A673 (cell line): ENCODE measurements around the gene SELE. TPM values are rescaled to one million over a fixed set of nuclear protein-coding genes. Genes with fewer than 3 reads are reported as not detected.

Source experiments
- BruUV-seq: library from RNA; stranded (reverse); fragments of 400-500 nt; replicated peaks from 2 replicates; lab custom pipeline; 2021; lab: Mats Ljungman, UMichigan
- CTCF ChIA-PET: fragments of 300-600 bp; sonication (Branson Sonifier 250); formaldehyde crosslinking; loops from one replicate; lab custom pipeline; 2022; ENCODE audit warnings: antibody characterized with exemption; lab: Charles Lee
- POLR2A ChIA-PET: fragments of 300-600 bp; sonication (Branson Sonifier 250); formaldehyde crosslinking; loops from one replicate; lab custom pipeline; 2022; ENCODE audit warnings: antibody characterized with exemption; ENCODE audit not compliant: low non-redundant PET; lab: Charles Lee
- DNase-seq: peaks from one replicate; pipeline ENCODE4 v3.0.0-alpha.2; 2015; ENCODE audit warnings: low spot score
- H3K27ac ChIP-seq: fragments of 200-600 bp; sonication (generic); 2 replicates; pipeline ENCODE4 v1.5.1; 2016; ENCODE audit warnings: mixed run types, low read depth, mild to moderate bottlenecking, mixed read lengths, antibody characterized with exemption, low read length; ENCODE audit not compliant: poor library complexity, severe bottlenecking
- H3K27me3 ChIP-seq: fragments of 200-600 bp; sonication (generic); replicated peaks from 2 replicates; pipeline ENCODE4 v1.6.1; 2017; ENCODE audit warnings: mixed run types, low read depth, mild to moderate bottlenecking, mixed read lengths, antibody characterized with exemption, low read length; ENCODE audit not compliant: insufficient read depth, poor library complexity
- H3K36me3 ChIP-seq: fragments of 200-600 bp; sonication (generic); 2 replicates; pipeline ENCODE4 v1.6.1; 2016; ENCODE audit warnings: mixed run types, mild to moderate bottlenecking, mixed read lengths, antibody characterized with exemption, low read length; ENCODE audit not compliant: insufficient read depth, poor library complexity, severe bottlenecking
- H3K4me1 ChIP-seq: fragments of 200-600 bp; sonication (generic); 2 replicates; pipeline ENCODE4 v1.6.1; 2017; ENCODE audit warnings: mixed run types, mild to moderate bottlenecking, mixed read lengths, antibody characterized with exemption, low read length; ENCODE audit not compliant: insufficient read depth, poor library complexity, severe bottlenecking
- H3K4me3 ChIP-seq: fragments of 200-600 bp; sonication (generic); 2 replicates; pipeline ENCODE4 v1.5.1; 2016; ENCODE audit warnings: low read depth, mixed run types, mild to moderate bottlenecking, mixed read lengths, low read length; ENCODE audit not compliant: poor library complexity, severe bottlenecking
- H3K9me3 ChIP-seq: fragments of 200-600 bp; sonication (generic); 2 replicates; pipeline ENCODE4 v1.6.1; 2016; ENCODE audit warnings: mixed run types, low read depth, mild to moderate bottlenecking, mixed read lengths, antibody characterized with exemption, low read length; ENCODE audit not compliant: poor library complexity, severe bottlenecking
- EZH2 ChIP-seq: fragments of 200-600 bp; sonication (generic); IDR thresholded peaks from 2 replicates; pipeline ENCODE4 v1.6.1; 2017; ENCODE audit warnings: borderline replicate concordance, low read depth, mild to moderate bottlenecking, mixed read lengths, antibody characterized with exemption, low read length; ENCODE audit not compliant: poor library complexity, severe bottlenecking
- intact Hi-C: fragments of 100-400 bp; cut with micrococcal nuclease; formaldehyde crosslinking; loops from one replicate; pipeline ENCODE4 v1.10.0; 2022; ENCODE audit not compliant: unreplicated experiment
- total RNA-seq: library from RNA; stranded (reverse); gene quantifications from 2 replicates; pipeline ENCODE4 v1.2.3, GENCODE V29; 2021
- TF ChIP-seq, protein P1 (sequence below): fragments of 300-800, 200-600 bp; sonication (generic); conservative IDR thresholded peaks from 2 replicates; pipeline ENCODE4 v1.5.1; 2017; ENCODE audit warnings: low read depth, mild to moderate bottlenecking, antibody characterized with exemption, low read length, moderate library complexity, mixed read lengths

Gene SELE
- total RNA-seq, 1 experiment from 2014 or later: not detected

DNA sequence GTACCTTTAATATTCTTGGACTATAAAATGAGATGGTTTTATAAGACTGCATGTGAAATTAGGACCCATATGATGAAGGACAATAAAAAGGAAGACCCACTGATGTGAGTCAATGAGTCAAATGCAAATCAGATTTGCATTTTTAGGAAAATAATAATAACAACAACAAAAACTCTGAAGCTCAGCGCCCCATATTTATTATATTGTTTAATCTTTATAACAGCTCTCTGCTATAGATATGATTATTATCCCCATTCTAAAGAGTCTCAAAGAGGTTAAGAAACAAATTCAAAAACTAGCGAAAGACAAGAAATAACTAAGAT, 21.6 kb downstream of the SELE start:
- Histone ChIP-seq H3K4me1 (no peaks in the 10 kb centered on the region), H3K4me3 (no peak overlapping the region), H3K27me3 (peaks cover 23% of the 10 kb centered on the region), H3K9me3 (no peaks in the 10 kb centered on the region), H3K27ac (no peak overlapping the region), H3K36me3 (no peaks in the 10 kb centered on the region)
- no TSS peak for BruUV-seq
- TF ChIP-seq, protein P1, sequence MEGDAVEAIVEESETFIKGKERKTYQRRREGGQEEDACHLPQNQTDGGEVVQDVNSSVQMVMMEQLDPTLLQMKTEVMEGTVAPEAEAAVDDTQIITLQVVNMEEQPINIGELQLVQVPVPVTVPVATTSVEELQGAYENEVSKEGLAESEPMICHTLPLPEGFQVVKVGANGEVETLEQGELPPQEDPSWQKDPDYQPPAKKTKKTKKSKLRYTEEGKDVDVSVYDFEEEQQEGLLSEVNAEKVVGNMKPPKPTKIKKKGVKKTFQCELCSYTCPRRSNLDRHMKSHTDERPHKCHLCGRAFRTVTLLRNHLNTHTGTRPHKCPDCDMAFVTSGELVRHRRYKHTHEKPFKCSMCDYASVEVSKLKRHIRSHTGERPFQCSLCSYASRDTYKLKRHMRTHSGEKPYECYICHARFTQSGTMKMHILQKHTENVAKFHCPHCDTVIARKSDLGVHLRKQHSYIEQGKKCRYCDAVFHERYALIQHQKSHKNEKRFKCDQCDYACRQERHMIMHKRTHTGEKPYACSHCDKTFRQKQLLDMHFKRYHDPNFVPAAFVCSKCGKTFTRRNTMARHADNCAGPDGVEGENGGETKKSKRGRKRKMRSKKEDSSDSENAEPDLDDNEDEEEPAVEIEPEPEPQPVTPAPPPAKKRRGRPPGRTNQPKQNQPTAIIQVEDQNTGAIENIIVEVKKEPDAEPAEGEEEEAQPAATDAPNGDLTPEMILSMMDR: no peak
- TF ChIP-seq EZH2: no peak
- POLR2A ChIA-PET: no interaction called here
- intact Hi-C loops: loop anchor here (2.0 kb wide), 2 partner anchors 111 to 161 kb away; no protein-coding TSS in a partner anchor
- DNase-seq: no peak
- CTCF ChIA-PET: interaction anchor here (0.8 to 1.3 kb wide), 4 partner anchors 30 to 126 kb away, joined by 3 to 9 read pairs (median 6); partner anchors contain the start of gene F5

- peak within 1 kb of the TSS; percentile 24 for H3K4me3 ChIP-seq
- no peaks in the 10 kb centered on the region for H3K36me3 ChIP-seq
- intact Hi-C loops: loop anchor here (2.0 kb wide), 2 partner anchors 111 to 161 kb away; no protein-coding TSS in a partner anchor
- H3K27ac ChIP-seq: no peak within 1 kb of the TSS
- no TSS peak for BruUV-seq
- DNase-seq: peak; percentile 79
- no peak for TF ChIP-seq EZH2
- TF ChIP-seq, protein P1: peak; percentile 83
- H3K4me1 ChIP-seq: no peaks in the 10 kb centered on the region
- no peaks in the 10 kb centered on the region for H3K9me3 ChIP-seq
- ChIA-PET POLR2A (no interaction called here), CTCF (interaction anchor here (0.5 to 1.3 kb wide), 6 partner anchors 11 to 892 kb away, joined by 3 to 9 read pairs (median 4); partner anchors contain the start of gene F5)
- H3K27me3 ChIP-seq: peaks cover 23% of the 10 kb centered on the region
Observed at GRCh38 chr1:169711469-169712308, 22.2 kb downstream of the SELE start, which contains the start of gene SELL. SELL (minus strand) TSS chr1:169711620; CDS start chr1:169711498, 122 bp downstream.

DNA sequence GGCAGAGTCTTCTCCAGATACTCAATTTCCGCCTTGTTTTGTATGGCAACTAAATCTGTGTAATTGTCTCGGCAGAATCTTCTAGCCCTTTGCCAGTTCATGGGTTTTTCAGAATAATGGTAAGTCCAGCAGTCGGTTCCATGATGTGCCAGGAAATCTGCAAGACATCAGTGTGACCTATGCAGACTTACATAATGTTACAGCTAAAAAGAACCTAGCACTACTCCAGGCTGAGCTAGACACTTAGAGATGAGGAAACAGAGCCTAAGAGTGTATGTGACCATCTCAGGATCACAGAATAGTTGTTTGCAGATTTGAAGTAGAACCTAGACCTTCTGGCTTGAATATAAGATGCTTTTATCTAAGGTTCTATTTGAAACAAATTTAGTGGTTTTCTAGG, 25.2 kb downstream of the SELE start:
- Histone ChIP-seq H3K27me3 (peaks cover 32% of the 10 kb centered on the region), H3K4me3 (no peak overlapping the region), H3K27ac (no peak overlapping the region), H3K36me3 (no peaks in the 10 kb centered on the region), H3K9me3 (no peaks in the 10 kb centered on the region), H3K4me1 (no peaks in the 10 kb centered on the region)
- CTCF ChIA-PET: no interaction called here
- TF ChIP-seq EZH2: no peak
- TF ChIP-seq, protein P1: no peak
- DNase-seq: no peak
- intact Hi-C loops: loop anchor here (10.0 kb wide), 1 partner anchor 1104 kb away; no protein-coding TSS in a partner anchor
- BruUV-seq: no TSS peak
- POLR2A ChIA-PET: no interaction called here
